IPS-18c (cell line): ENCODE results near the gene XYLT1.

Experiments used
- H3K4me3 ChIP-seq: 2 replicates; pipeline ENCODE4 v1.7.0; 2013; ENCODE audit warnings: low read depth, mild to moderate bottlenecking, low read length, moderate library complexity; ENCODE audit not compliant: insufficient read depth
- H3K9me3 ChIP-seq: one replicate; pipeline ENCODE4 v1.6.1; 2013; ENCODE audit warnings: mild to moderate bottlenecking, low read length, moderate library complexity; ENCODE audit not compliant: control insufficient read depth, insufficient read depth

XYLT1 gene

GRCh38 chr16:17238285-17239028, 232.3 kb downstream of the XYLT1 start:
- H3K9me3 ChIP-seq = no peaks in the 10 kb centered on the region
- H3K4me3 ChIP-seq = no peak overlapping the region

GRCh38 chr16:17237350-17237944, 233.3 kb downstream of the XYLT1 start:
- no peak overlapping the region for H3K4me3 ChIP-seq
- no peaks in the 10 kb centered on the region for H3K9me3 ChIP-seq

GRCh38 chr16:17235147-17235815, 235.5 kb downstream of the XYLT1 start:
- Histone ChIP-seq H3K9me3 (no peaks in the 10 kb centered on the region), H3K4me3 (no peak overlapping the region)

- H3K4me3 ChIP-seq = no peak overlapping the region
- no peaks in the 10 kb centered on the region for H3K9me3 ChIP-seq
Observed at GRCh38 chr16:17233318-17234002, 237.3 kb downstream of the XYLT1 start.

GRCh38 chr16:17232487-17232886, 238.3 kb downstream of the XYLT1 start:
- no peak overlapping the region for H3K4me3 ChIP-seq
- no peaks in the 10 kb centered on the region for H3K9me3 ChIP-seq

GRCh38 chr16:17231972-17232371, 238.8 kb downstream of the XYLT1 start:
- H3K9me3 ChIP-seq = no peaks in the 10 kb centered on the region
- no peak overlapping the region for H3K4me3 ChIP-seq

DNA sequence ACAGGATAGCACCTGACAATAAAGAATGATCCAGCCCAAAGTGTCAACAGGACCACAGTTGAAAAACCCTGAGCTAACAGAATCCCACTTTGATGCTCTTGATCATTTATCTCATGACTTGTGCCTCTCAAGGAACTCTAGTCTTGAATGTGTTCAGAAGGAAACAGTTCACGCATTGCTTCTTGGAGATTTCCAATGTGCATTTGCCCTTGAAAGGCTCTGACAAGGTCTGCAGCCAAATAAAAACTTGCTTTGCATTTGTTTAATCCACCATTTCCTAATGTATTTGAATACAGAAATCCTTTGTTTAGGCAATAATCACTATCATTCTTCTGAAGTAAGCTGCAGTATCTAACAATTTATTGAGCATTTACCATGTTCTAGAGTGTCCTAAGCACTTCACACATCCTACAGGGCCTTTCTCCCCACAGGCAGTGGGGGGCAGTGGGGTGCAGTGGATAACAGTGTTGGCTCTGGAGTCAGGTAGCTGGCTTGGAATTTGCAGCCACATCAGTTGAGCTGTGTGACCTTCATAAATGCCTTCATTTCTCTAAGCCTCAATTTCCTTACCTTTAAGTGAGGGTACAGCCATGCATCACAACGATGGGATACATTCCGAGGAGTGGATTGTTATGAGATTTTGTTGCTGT, 239.7 kb downstream of the XYLT1 start:
- Histone ChIP-seq H3K4me3 (no peak overlapping the region), H3K9me3 (no peaks in the 10 kb centered on the region)

- no peaks in the 10 kb centered on the region for H3K9me3 ChIP-seq
Observed at GRCh38 chr16:17229766-17230165, 241.0 kb downstream of the XYLT1 start.

GRCh38 chr16:17229131-17229530, 241.6 kb downstream of the XYLT1 start:
- no peaks in the 10 kb centered on the region for H3K9me3 ChIP-seq
- no peak overlapping the region for H3K4me3 ChIP-seq

More at GRCh38 chr16:17229766-17230165, 241.0 kb downstream of the XYLT1 start:
- H3K4me3 ChIP-seq = no peak overlapping the region

DNA sequence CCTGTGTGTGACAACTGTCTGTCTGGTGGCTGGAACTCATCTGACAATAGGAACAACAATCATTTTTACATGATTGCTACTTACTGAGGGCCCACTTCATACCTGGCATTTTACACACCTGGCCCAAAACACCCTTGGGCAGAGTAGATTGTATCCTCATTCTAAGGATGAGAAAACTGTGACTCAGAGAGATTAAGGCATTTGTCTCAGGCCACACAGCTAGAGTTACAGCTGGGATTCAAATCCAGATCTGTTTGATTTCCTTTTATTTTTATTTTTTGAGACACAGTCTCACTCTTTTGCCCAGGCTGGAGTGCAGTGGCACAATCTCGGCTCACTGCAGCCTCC, 242.1 kb downstream of the XYLT1 start:
- H3K4me3 ChIP-seq = no peak overlapping the region
- H3K9me3 ChIP-seq = no peaks in the 10 kb centered on the region

- Histone ChIP-seq H3K4me3 (no peak overlapping the region), H3K9me3 (no peaks in the 10 kb centered on the region)
Observed at GRCh38 chr16:17228048-17228707, 242.6 kb downstream of the XYLT1 start.

GRCh38 chr16:17227278-17227677, 243.5 kb downstream of the XYLT1 start:
- no peak overlapping the region for H3K4me3 ChIP-seq
- no peaks in the 10 kb centered on the region for H3K9me3 ChIP-seq

DNA sequence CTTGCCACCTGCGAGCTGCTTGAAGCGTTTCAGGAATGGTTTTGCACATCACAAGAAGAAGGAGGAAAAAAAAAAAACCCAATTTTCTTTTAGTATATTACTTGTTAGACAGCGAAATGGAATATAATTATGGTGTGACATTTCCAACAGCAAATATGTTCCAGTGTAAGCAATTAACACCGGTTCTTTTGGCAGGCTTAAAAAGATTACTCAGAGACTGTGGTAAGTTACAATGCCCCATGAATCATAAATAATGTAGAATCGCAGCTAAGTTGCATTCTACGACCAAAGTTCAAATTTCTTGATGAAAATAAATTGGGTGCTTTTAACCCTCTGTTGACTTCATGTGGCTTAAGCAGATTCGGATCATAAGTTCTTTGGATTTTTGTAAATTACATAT, 245.2 kb downstream of the XYLT1 start:
- H3K9me3 ChIP-seq = no peaks in the 10 kb centered on the region
- no peak overlapping the region for H3K4me3 ChIP-seq

- Histone ChIP-seq H3K4me3 (no peak overlapping the region), H3K9me3 (no peaks in the 10 kb centered on the region)
Observed at GRCh38 chr16:17224879-17225281, 245.9 kb downstream of the XYLT1 start.

GRCh38 chr16:17224350-17224749, 246.4 kb downstream of the XYLT1 start:
- no peaks in the 10 kb centered on the region for H3K9me3 ChIP-seq
- no peak overlapping the region for H3K4me3 ChIP-seq

- Histone ChIP-seq H3K9me3 (no peaks in the 10 kb centered on the region), H3K4me3 (no peak overlapping the region)
Observed at GRCh38 chr16:17223576-17223975, 247.2 kb downstream of the XYLT1 start.

- no peak overlapping the region for H3K4me3 ChIP-seq
- H3K9me3 ChIP-seq = no peaks in the 10 kb centered on the region
Observed at GRCh38 chr16:17222871-17223401, 247.8 kb downstream of the XYLT1 start.
